B cell (primary cell): ENCODE measurements around the gene HOXB4. TPM values are rescaled to one million over a fixed set of nuclear protein-coding genes. Genes with fewer than 3 reads are reported as not detected.

Source experiments
- ATAC-seq: fragments of 200-7000 bp; cut with Tn5 transposase; one replicate; pipeline ENCODE4 v1.10.0; 2021; ENCODE audit warnings: low read depth, mild to moderate bottlenecking, moderate number of reproducible peaks, moderate library complexity
- CTCF ChIA-PET: fragments of 350-600 bp; sonication (Branson Sonifier 250); formaldehyde crosslinking; loops from one replicate; lab custom pipeline; 2021; ENCODE audit warnings: antibody characterized with exemption, inconsistent platforms; lab: Charles Lee
- POLR2A ChIA-PET: fragments of 350-600 bp; sonication (Branson Sonifier 250); formaldehyde crosslinking; loops from one replicate; lab custom pipeline; 2021; ENCODE audit warnings: antibody characterized with exemption; lab: Charles Lee
- DNase-seq: peaks from one replicate; pipeline ENCODE4 v3.0.0; 2013
- H2AFZ ChIP-seq: 2 replicates; pipeline ENCODE4 v1.6.1; 2012; ENCODE audit warnings: mild to moderate bottlenecking, low read depth, low read length; ENCODE audit not compliant: insufficient read depth, poor library complexity, severe bottlenecking
- H3K27ac ChIP-seq, 2 donors: 1 replicate in 1 of 2; 2 replicates in 1 of 2; pipeline ENCODE4 v1.5.1; 2012 to 2013; ENCODE audit warnings: low read length in 2 of 2, mild to moderate bottlenecking in 2 of 2, moderate library complexity in 1 of 2
- H3K27me3 ChIP-seq, 4 experiments: fragments of 200-600 bp in 1 of 4; sonication (generic) in 1 of 4; replicated peaks in 1 of 4; 1 replicate in 2 of 4; 2 replicates in 2 of 4; pipeline versions ENCODE4 v1.6.1 to v1.7.0; 2013 to 2016; ENCODE audit warnings: low read length in 3 of 4, mild to moderate bottlenecking in 2 of 4, mixed read lengths in 1 of 4, moderate library complexity in 1 of 4; ENCODE audit not compliant: insufficient read depth in 4 of 4, control insufficient read depth in 3 of 4; ENCODE audit errors: control extremely low read depth in 1 of 4
- H3K36me3 ChIP-seq, 2 experiments: replicated peaks in 1 of 2; 1 replicate in 1 of 2; 2 replicates in 1 of 2; pipeline versions ENCODE4 v1.6.1 to v1.7.1; 2013; ENCODE audit warnings: low read length in 1 of 2; ENCODE audit not compliant: insufficient read depth in 2 of 2, control insufficient read depth in 1 of 2; ENCODE audit errors: control extremely low read depth in 1 of 2, extremely low read depth in 1 of 2
- H3K4me1 ChIP-seq, 2 donors: fragments of 200-600 bp in 1 of 2; sonication (generic) in 1 of 2; 1 replicate in 1 of 2; 2 replicates in 1 of 2; pipeline versions ENCODE4 v1.5.1 to v1.6.1; 2013 to 2017; ENCODE audit warnings: low read length in 2 of 2; ENCODE audit not compliant: control insufficient read depth in 2 of 2, insufficient read depth in 2 of 2
- H3K4me2 ChIP-seq: replicated peaks from 2 replicates; pipeline ENCODE3; 2012; ENCODE audit warnings: mild to moderate bottlenecking, low read depth, low read length; ENCODE audit not compliant: poor library complexity, severe bottlenecking
- H3K4me3 ChIP-seq, 5 experiments: fragments of 200-600 bp in 1 of 5; sonication (generic) in 1 of 5; 1 replicate in 3 of 5; 2 replicates in 2 of 5; pipeline versions ENCODE4 v1.5.1 to v1.7.0; 2011 to 2016; ENCODE audit warnings: low read length in 4 of 5, mild to moderate bottlenecking in 4 of 5, low read depth in 2 of 5, control low read depth in 1 of 5, moderate library complexity in 1 of 5; ENCODE audit not compliant: insufficient read depth in 1 of 5; ENCODE audit errors: control extremely low read depth in 1 of 5, extremely low read depth in 1 of 5
- H3K79me2 ChIP-seq: fragments of 200-600 bp; sonication (generic); one replicate; pipeline ENCODE4 v1.6.0; 2016; ENCODE audit warnings: low read length; ENCODE audit not compliant: control insufficient read depth, insufficient read depth
- H3K9ac ChIP-seq: fragments of 200-600 bp; sonication (generic); 2 replicates; pipeline ENCODE4 v1.6.1; 2017; ENCODE audit warnings: mild to moderate bottlenecking, low read length, moderate library complexity
- H3K9me3 ChIP-seq, 3 donors: one replicate each; pipeline versions ENCODE4 v1.6.1 to v1.7.1; 2013; ENCODE audit warnings: low read length in 2 of 3; ENCODE audit not compliant: control insufficient read depth in 2 of 3, insufficient read depth in 1 of 3; ENCODE audit errors: control extremely low read depth in 1 of 3
- H4K20me1 ChIP-seq: 2 replicates; pipeline ENCODE4 v1.6.0; 2012; ENCODE audit warnings: mild to moderate bottlenecking, low read length; ENCODE audit not compliant: insufficient read depth, control insufficient read depth, poor library complexity, severe bottlenecking
- H3K27ac Mint-ChIP-seq: one replicate; pipeline ENCODE4 v1.8.0; 2021; ENCODE audit warnings: mixed read lengths
- H3K27me3 Mint-ChIP-seq: one replicate; pipeline ENCODE4 v1.8.0; 2021; ENCODE audit warnings: mixed read lengths
- H3K4me1 Mint-ChIP-seq: one replicate; pipeline ENCODE4 v1.8.0; 2021; ENCODE audit warnings: mixed read lengths
- H3K4me3 Mint-ChIP-seq: one replicate; pipeline ENCODE4 v1.8.0; 2021; ENCODE audit warnings: mixed read lengths
- H3K9me3 Mint-ChIP-seq: one replicate; pipeline ENCODE4 v1.8.0; 2022; ENCODE audit warnings: mixed read lengths; ENCODE audit not compliant: insufficient read depth
- CTCF ChIP-seq: fragments of 200-600 bp; IDR thresholded peaks from one replicate; pipeline ENCODE4 v1.8.0; 2022; ENCODE audit warnings: antibody characterized with exemption, mild to moderate bottlenecking
- EZH2 ChIP-seq: IDR thresholded peaks from 2 replicates; pipeline ENCODE4 v1.6.1; 2012; ENCODE audit warnings: borderline replicate concordance, low read depth, mild to moderate bottlenecking, moderate library complexity, low read length; ENCODE audit not compliant: insufficient read depth, poor library complexity, severe bottlenecking
- WGBS: methylation state at CpG from one replicate; pipeline ENCODE4 v1.1.5; 2013; ENCODE audit warnings: missing lambda C conversion rate; ENCODE audit not compliant: insufficient coverage; 5-methylcytosine and 5-hydroxymethylcytosine counted together
- intact Hi-C: fragments of 100-400 bp; cut with micrococcal nuclease; formaldehyde crosslinking; loops from one replicate; pipeline ENCODE4 v1.10.0; 2022
- polyA plus RNA-seq: library from polyadenylated mRNA; depleted of rRNA; stranded (reverse); fragments of >200 nt; gene quantifications from 2 replicates; pipeline ENCODE4 v1.2.3, GENCODE V29; 2012
- total RNA-seq, 2 donors: library from RNA; stranded (reverse); fragments of 120-200 nt in 1 of 2; gene quantifications; 1 replicate in 1 of 2; 2 replicates in 1 of 2; pipeline versions ENCODE4 v1.2.3 to v1.2.4, GENCODE V29; 2013 to 2022

Gene HOXB4
- total and polyA plus RNA-seq, 2 donors (not counting 1 experiment from before 2014, with no cell fraction given) = 0.85 to 1.7 TPM

DNA sequence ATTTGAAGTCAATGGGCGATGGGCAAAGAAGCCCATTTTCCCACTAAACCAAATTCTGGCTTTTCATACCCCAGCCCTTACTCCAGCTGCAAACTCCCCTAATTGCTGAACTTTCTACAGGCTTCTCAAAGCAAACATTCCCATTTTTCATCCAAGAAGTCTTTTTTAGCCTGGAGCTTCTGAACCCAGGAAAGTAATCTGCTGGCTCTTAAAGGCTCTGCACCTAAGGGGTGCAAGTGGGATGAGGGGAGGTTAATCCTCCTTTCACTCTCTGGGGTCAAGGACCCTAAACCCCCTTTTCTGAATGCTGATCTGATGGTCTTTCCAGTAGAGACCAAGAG is 30.3 kb upstream of the HOXB4 start:
- Mint-ChIP-seq H3K27ac (no peak overlapping the region), H3K27me3 (peaks cover 63% of the 10 kb centered on the region), H3K4me1 (peaks cover 27% of the 10 kb centered on the region), H3K4me3 (no peak overlapping the region), H3K9me3 (no peaks in the 10 kb centered on the region)
- no peak for DNase-seq
- CTCF ChIA-PET = interaction anchor here (1.2 to 1.3 kb wide), 2 partner anchors 10 to 18 kb away, joined by 4 to 6 read pairs; partner anchors contain the start of gene HOXB3
- Histone ChIP-seq H4K20me1 (no peaks in the 10 kb centered on the region), H3K9me3 (peaks cover 0 to 29% (median 0%) of the 10 kb centered on the region in 3 donors), H3K4me2 (no peak overlapping the region), H2AFZ (no peak overlapping the region), H3K36me3 (no peaks in the 10 kb centered on the region), H3K4me1 (peaks cover 41% of the 10 kb centered on the region in 2 donors), H3K27me3 (peaks cover 2 to 85% (median 58%) of the 10 kb centered on the region in 4 experiments), H3K4me3 (no peak overlapping the region), H3K79me2 (no peaks in the 10 kb centered on the region), H3K9ac (no peak overlapping the region), H3K27ac (no peak overlapping the region)
- POLR2A ChIA-PET = no interaction called here
- TF ChIP-seq EZH2 (no peak), CTCF (no peak)
- ATAC-seq = no peak
- WGBS = no CpG with 5 or more reads among the region's 1 CpG
- intact Hi-C loops = no loop called here

- Mint-ChIP-seq H3K9me3 (no peaks in the 10 kb centered on the region), H3K27me3 (peaks cover 63% of the 10 kb centered on the region), H3K27ac (no peak overlapping the region), H3K4me1 (peaks cover 20% of the 10 kb centered on the region), H3K4me3 (no peak overlapping the region)
- H3K9ac ChIP-seq = no peak overlapping the region
- H3K36me3 ChIP-seq = no peaks in the 10 kb centered on the region
- POLR2A ChIA-PET = no interaction called here
- H3K4me1 ChIP-seq = peaks cover 35 to 37% of the 10 kb centered on the region in 2 donors
- no peak overlapping the region for H3K27ac ChIP-seq
- peaks cover 0 to 37% (median 0%) of the 10 kb centered on the region in 3 donors for H3K9me3 ChIP-seq
- no peak for TF ChIP-seq EZH2
- no peak for TF ChIP-seq CTCF
- H3K79me2 ChIP-seq = no peaks in the 10 kb centered on the region
- DNase-seq (no peak), ATAC-seq (no peak)
- 97% methylated on average over 7 of the region's 9 CpGs for WGBS
- intact Hi-C loops = no loop called here
- H3K4me2 ChIP-seq = no peak overlapping the region
- no peak overlapping the region for H3K4me3 ChIP-seq
- no peak overlapping the region for H2AFZ ChIP-seq
- H4K20me1 ChIP-seq = no peaks in the 10 kb centered on the region
- H3K27me3 ChIP-seq = peaks cover 2 to 89% (median 63%) of the 10 kb centered on the region in 4 experiments
- CTCF ChIA-PET = interaction anchor here (1.3 to 1.9 kb wide), 3 partner anchors 14 to 18 kb away, joined by 3 to 8 read pairs (median 5); partner anchors contain the start of gene HOXB5
Measured at GRCh38 chr17:48606892-48607614, 28.9 kb upstream of the HOXB4 start.
